OCI-LY7 (cell line): ENCODE measurements around the gene PDIA6.

ENCODE experiments used
- EZH2phosphoT487 ChIP-seq: fragments of 200-600 bp; sonication (generic); IDR thresholded peaks from 2 replicates; pipeline ENCODE4 v1.6.1; 2018; ENCODE audit warnings: low read depth, borderline replicate concordance, mild to moderate bottlenecking, mixed run types, antibody characterized with exemption, low read length, moderate library complexity, mixed read lengths
- TF ChIP-seq, protein P1 (sequence below): fragments of 200-600 bp; sonication (generic); conservative IDR thresholded peaks from 2 replicates; pipeline ENCODE4 v1.5.1; 2014; ENCODE audit warnings: mild to moderate bottlenecking, antibody characterized with exemption, low read length, moderate library complexity, mixed read lengths

DNA sequence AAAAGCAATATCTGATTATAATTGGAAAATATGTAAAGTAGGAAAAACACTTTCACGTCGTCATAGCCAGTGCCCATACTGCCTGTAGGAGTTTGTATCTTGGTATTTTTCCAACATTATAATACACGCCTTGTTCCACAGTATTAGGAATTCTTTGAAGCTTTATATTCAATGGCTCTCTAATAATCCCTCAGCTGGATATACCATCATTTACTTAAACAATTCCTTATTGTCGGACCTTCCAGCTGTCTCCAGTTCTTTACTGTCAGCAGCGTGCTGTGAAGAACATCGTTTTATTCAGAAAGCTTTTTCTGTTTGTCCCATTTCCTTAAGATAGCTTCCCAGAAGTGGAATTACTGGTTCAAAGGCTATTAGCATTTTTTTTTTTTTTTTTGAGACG, 59.4 kb downstream of the PDIA6 start:
- TF ChIP-seq, protein P1, sequence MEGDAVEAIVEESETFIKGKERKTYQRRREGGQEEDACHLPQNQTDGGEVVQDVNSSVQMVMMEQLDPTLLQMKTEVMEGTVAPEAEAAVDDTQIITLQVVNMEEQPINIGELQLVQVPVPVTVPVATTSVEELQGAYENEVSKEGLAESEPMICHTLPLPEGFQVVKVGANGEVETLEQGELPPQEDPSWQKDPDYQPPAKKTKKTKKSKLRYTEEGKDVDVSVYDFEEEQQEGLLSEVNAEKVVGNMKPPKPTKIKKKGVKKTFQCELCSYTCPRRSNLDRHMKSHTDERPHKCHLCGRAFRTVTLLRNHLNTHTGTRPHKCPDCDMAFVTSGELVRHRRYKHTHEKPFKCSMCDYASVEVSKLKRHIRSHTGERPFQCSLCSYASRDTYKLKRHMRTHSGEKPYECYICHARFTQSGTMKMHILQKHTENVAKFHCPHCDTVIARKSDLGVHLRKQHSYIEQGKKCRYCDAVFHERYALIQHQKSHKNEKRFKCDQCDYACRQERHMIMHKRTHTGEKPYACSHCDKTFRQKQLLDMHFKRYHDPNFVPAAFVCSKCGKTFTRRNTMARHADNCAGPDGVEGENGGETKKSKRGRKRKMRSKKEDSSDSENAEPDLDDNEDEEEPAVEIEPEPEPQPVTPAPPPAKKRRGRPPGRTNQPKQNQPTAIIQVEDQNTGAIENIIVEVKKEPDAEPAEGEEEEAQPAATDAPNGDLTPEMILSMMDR, result no peak
- no peak for TF ChIP-seq EZH2phosphoT487
